ENCODE data around the gene CBR3. TPM values are rescaled to one million over a fixed set of nuclear protein-coding genes. Genes with fewer than 3 reads are reported as not detected.

The CBR3 gene
- total RNA-seq, 6 experiments from 2014 or later, result 0.17 to 1.3 (median 0.74) TPM; not detected in 2

- ATAC-seq (no peak), DNase-seq (no peak)
- TF ChIP-seq CTCF (IDR thresholded peaks at IDR 0.05) (no peak), POLR2A (IDR thresholded peaks at IDR 0.05) (no peak)
- Histone ChIP-seq H3K4me3 (no peak overlapping the region), H3K27ac (no peak overlapping the region), H3K4me1 (peaks cover 0 to 23% (median 3%) of the 10 kb centered on the region in 4 donors), H3K27me3 (no peaks in the 10 kb centered on the region), H3K9me3 (no peaks in the 10 kb centered on the region), H3K36me3 (no peaks in the 10 kb centered on the region)
- WGBS (ENCODE audit: insufficient coverage, low coverage, low lambda C conversion rate, missing lambda C conversion rate), result 87% methylated on average over 4 of the region's 5 CpGs
- intact Hi-C loops (cut with DNase I), result no loop called here
These were observed 27.8 kb downstream of the CBR3 start for GRCh38 chr21:36162631-36163030.

GRCh38 chr21:36163750-36164741 lies 29.2 kb downstream of the CBR3 start:
- DNase-seq, result peak in 1 of 3 donors; percentile 78
- peak; percentile 90 to 92 (median 92) for ATAC-seq
- Histone ChIP-seq H3K36me3 (peaks cover 0 to 1% (median 0%) of the 10 kb centered on the region in 4 donors), H3K9me3 (no peaks in the 10 kb centered on the region), H3K4me1 (peaks cover 0 to 23% (median 3%) of the 10 kb centered on the region in 4 donors), H3K27ac (peak overlapping the region in 1 of 3 donors; percentile 6), H3K27me3 (no peaks in the 10 kb centered on the region), H3K4me3 (no peak overlapping the region)
- WGBS (ENCODE audit: insufficient coverage, low coverage, low lambda C conversion rate, missing lambda C conversion rate), result 34% methylated on average over 8 of the region's 10 CpGs
- TF ChIP-seq POLR2A (IDR thresholded peaks at IDR 0.05) (no peak), CTCF (IDR thresholded peaks at IDR 0.05) (no peak)
- intact Hi-C loops (cut with DNase I), result no loop called here

- Histone ChIP-seq H3K4me1 (peaks cover 0 to 23% (median 3%) of the 10 kb centered on the region in 4 donors), H3K36me3 (peaks cover 0 to 2% (median 0%) of the 10 kb centered on the region in 4 donors), H3K9me3 (no peaks in the 10 kb centered on the region), H3K4me3 (no peak overlapping the region), H3K27me3 (no peaks in the 10 kb centered on the region), H3K27ac (no peak overlapping the region)
- DNase-seq (no peak), ATAC-seq (no peak)
- WGBS (ENCODE audit: insufficient coverage, low coverage, low lambda C conversion rate, missing lambda C conversion rate), result 90% methylated on average over 2 of the region's 11 CpGs
- intact Hi-C loops (cut with DNase I), result no loop called here
- no peak for TF ChIP-seq CTCF (IDR thresholded peaks at IDR 0.05)
- TF ChIP-seq POLR2A (IDR thresholded peaks at IDR 0.05), result no peak
These were observed 30.5 kb downstream of the CBR3 start for GRCh38 chr21:36165356-36165755.

- no peaks in the 10 kb centered on the region for H3K9me3 ChIP-seq
- TF ChIP-seq POLR2A (IDR thresholded peaks at IDR 0.05) (no peak), CTCF (IDR thresholded peaks at IDR 0.05) (no peak)
- H3K4me3 ChIP-seq, result no peak overlapping the region
- 90% methylated on average over 7 of the region's 7 CpGs for WGBS (ENCODE audit: insufficient coverage, low coverage, low lambda C conversion rate, missing lambda C conversion rate)
- no peak overlapping the region for H3K27ac ChIP-seq
- peaks cover 0 to 23% (median 3%) of the 10 kb centered on the region in 4 donors for H3K4me1 ChIP-seq
- H3K36me3 ChIP-seq, result peaks cover 0 to 2% (median 0%) of the 10 kb centered on the region in 4 donors
- H3K27me3 ChIP-seq, result no peaks in the 10 kb centered on the region
- DNase-seq, result no peak
- ATAC-seq, result no peak
- intact Hi-C loops (cut with DNase I), result no loop called here
These were observed 31.8 kb downstream of the CBR3 start for GRCh38 chr21:36166705-36167104.

Data from right lobe of liver (tissue), 6 donors.